Measurements from ENCODE around the gene TECPR2.

DNA sequence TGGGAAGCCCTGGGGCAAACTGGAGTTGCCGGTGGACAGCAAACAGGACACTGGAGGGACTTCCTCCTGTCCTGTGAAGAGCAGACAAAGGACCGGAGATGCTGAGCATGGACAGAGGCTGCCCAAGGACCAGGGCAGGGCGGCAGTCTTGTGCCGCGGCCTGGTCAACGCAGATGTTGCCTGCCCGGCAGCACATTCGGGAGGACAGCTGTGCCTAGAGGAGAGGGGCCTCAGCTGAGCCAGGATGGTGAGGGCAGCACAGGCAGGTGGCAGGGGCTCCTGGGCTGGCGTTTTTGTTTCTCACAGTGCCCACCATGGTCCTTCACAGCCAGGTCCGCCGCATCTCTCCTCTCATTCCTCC, 133.6 kb downstream of the TECPR2 start:
- TF ChIP-seq POLR2AphosphoS5 (IDR thresholded peaks at IDR 0.05; ENCODE audit: low read depth, low read length) (no peak), REST (IDR thresholded peaks at IDR 0.05; ENCODE audit: insufficient read depth in 1 of 2, low read depth in 2 of 2, low read length in 2 of 2) (no peak), TAF1 (IDR thresholded peaks at IDR 0.05; ENCODE audit: borderline replicate concordance, insufficient read depth, low read length) (no peak)
